ENCODE measurements around the gene GGCX. TPM values are rescaled to one million over a fixed set of nuclear protein-coding genes. Genes with fewer than 3 reads are reported as not detected.

GGCX gene
- total and polyA plus RNA-seq, 2 of the 13 experiments (the other 11 are each of a cell fraction or from before 2014, with no cell fraction given): 72.5 to 103 TPM

DNA sequence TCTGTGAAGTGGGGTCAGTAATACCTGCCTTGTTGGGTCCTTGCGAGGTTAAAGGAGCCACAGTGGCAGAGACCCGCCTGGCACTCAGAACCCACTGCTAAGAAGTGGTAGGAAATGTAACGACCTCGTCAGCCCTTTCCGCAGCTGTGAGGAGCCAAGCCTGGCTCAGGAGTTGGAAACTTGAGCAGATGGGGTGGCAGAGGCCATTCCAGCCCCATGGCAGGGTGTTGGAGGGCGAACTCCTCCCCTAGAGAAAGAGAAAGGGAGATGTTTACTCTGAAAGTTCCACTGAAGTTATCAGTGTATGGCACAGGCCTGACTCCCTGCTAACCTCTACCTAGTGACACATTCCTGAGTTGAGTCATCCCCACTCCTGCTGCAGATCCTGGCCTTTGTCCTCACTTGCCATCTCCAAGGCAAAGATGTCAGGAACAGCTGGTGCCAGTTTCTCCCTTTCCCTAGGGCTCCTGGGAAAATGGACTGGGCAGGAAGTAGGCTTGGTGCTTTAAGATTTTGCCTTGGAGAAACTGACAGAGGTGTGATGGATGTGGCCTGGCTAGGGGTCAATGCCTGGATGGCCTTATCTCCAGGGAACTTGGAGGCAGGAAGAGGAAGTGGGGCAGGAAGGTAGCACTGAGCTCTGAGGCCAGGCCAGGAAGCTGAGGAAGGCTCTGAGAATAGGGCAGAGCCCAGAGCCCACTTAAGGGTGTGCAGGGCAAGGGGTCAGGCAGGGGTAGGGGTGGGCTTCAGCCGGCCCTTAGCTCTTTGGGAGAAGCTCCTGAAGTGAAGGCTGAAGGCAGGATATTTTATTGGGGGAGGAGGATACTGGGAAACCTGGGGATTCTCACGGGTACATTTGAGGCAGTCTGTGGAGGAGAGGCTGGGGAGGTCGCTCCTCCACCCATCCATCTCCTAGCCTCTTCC lies 23.8 kb upstream of the GGCX start (continued):
- TF ChIP-seq, protein P1, sequence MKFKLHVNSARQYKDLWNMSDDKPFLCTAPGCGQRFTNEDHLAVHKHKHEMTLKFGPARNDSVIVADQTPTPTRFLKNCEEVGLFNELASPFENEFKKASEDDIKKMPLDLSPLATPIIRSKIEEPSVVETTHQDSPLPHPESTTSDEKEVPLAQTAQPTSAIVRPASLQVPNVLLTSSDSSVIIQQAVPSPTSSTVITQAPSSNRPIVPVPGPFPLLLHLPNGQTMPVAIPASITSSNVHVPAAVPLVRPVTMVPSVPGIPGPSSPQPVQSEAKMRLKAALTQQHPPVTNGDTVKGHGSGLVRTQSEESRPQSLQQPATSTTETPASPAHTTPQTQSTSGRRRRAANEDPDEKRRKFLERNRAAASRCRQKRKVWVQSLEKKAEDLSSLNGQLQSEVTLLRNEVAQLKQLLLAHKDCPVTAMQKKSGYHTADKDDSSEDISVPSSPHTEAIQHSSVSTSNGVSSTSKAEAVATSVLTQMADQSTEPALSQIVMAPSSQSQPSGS (CRISPR knock-in tag; IDR thresholded peaks at IDR 0.05): peak; percentile 84
- TF ChIP-seq PHB2 (IDR thresholded peaks at IDR 0.05; ENCODE audit: partially characterized antibody): no peak
- TF ChIP-seq GATAD2A (CRISPR knock-in tag; IDR thresholded peaks at IDR 0.05): peak; percentile 94
- peak; percentile 12; the same call in 1 of the 2 replicates for TF ChIP-seq YEATS2 (CRISPR knock-in tag; IDR thresholded peaks at IDR 0.05; ENCODE audit: borderline replicate concordance)
- 0 out of 2 replicates have a peak, but pooled peaks have one; percentile 38 for TF ChIP-seq KLF12 (CRISPR knock-in tag; IDR thresholded peaks at IDR 0.05; ENCODE audit: borderline replicate concordance)
- TF ChIP-seq, protein P2, sequence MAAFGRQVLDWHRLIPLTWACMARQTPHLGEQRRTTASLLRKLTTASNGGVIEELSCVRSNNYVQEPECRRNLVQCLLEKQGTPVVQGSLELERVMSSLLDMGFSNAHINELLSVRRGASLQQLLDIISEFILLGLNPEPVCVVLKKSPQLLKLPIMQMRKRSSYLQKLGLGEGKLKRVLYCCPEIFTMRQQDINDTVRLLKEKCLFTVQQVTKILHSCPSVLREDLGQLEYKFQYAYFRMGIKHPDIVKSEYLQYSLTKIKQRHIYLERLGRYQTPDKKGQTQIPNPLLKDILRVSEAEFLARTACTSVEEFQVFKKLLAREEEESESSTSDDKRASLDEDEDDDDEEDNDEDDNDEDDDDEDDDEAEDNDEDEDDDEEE (CRISPR knock-in tag; IDR thresholded peaks at IDR 0.05): peak; percentile 72; the same call in 1 of the 2 replicates
- TF ChIP-seq ZHX1 (CRISPR knock-in tag; IDR thresholded peaks at IDR 0.05; ENCODE audit: low read depth): no peak
- peak; percentile 93 for TF ChIP-seq ARID5B (CRISPR knock-in tag; IDR thresholded peaks at IDR 0.05)
- TF ChIP-seq, protein P3, sequence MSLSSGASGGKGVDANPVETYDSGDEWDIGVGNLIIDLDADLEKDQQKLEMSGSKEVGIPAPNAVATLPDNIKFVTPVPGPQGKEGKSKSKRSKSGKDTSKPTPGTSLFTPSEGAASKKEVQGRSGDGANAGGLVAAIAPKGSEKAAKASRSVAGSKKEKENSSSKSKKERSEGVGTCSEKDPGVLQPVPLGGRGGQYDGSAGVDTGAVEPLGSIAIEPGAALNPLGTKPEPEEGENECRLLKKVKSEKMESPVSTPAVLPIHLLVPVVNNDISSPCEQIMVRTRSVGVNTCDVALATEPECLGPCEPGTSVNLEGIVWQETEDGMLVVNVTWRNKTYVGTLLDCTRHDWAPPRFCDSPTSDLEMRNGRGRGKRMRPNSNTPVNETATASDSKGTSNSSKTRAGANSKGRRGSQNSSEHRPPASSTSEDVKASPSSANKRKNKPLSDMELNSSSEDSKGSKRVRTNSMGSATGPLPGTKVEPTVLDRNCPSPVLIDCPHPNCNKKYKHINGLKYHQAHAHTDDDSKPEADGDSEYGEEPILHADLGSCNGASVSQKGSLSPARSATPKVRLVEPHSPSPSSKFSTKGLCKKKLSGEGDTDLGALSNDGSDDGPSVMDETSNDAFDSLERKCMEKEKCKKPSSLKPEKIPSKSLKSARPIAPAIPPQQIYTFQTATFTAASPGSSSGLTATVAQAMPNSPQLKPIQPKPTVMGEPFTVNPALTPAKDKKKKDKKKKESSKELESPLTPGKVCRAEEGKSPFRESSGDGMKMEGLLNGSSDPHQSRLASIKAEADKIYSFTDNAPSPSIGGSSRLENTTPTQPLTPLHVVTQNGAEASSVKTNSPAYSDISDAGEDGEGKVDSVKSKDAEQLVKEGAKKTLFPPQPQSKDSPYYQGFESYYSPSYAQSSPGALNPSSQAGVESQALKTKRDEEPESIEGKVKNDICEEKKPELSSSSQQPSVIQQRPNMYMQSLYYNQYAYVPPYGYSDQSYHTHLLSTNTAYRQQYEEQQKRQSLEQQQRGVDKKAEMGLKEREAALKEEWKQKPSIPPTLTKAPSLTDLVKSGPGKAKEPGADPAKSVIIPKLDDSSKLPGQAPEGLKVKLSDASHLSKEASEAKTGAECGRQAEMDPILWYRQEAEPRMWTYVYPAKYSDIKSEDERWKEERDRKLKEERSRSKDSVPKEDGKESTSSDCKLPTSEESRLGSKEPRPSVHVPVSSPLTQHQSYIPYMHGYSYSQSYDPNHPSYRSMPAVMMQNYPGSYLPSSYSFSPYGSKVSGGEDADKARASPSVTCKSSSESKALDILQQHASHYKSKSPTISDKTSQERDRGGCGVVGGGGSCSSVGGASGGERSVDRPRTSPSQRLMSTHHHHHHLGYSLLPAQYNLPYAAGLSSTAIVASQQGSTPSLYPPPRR (CRISPR knock-in tag; IDR thresholded peaks at IDR 0.05; ENCODE audit: borderline replicate concordance): peak; percentile 39; the same call in 1 of the 2 replicates
- TF ChIP-seq ZFAT (CRISPR knock-in tag; conservative IDR thresholded peaks at IDR 0.05): no peak
- TF ChIP-seq, protein P4, sequence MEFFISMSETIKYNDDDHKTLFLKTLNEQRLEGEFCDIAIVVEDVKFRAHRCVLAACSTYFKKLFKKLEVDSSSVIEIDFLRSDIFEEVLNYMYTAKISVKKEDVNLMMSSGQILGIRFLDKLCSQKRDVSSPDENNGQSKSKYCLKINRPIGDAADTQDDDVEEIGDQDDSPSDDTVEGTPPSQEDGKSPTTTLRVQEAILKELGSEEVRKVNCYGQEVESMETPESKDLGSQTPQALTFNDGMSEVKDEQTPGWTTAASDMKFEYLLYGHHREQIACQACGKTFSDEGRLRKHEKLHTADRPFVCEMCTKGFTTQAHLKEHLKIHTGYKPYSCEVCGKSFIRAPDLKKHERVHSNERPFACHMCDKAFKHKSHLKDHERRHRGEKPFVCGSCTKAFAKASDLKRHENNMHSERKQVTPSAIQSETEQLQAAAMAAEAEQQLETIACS (CRISPR knock-in tag; IDR thresholded peaks at IDR 0.05): 0 out of 2 replicates have a peak, but pooled peaks have one; percentile 3

All from HepG2 (cell line).